ENCODE measurements around the gene PPP1R15B.

PPP1R15B gene

DNA sequence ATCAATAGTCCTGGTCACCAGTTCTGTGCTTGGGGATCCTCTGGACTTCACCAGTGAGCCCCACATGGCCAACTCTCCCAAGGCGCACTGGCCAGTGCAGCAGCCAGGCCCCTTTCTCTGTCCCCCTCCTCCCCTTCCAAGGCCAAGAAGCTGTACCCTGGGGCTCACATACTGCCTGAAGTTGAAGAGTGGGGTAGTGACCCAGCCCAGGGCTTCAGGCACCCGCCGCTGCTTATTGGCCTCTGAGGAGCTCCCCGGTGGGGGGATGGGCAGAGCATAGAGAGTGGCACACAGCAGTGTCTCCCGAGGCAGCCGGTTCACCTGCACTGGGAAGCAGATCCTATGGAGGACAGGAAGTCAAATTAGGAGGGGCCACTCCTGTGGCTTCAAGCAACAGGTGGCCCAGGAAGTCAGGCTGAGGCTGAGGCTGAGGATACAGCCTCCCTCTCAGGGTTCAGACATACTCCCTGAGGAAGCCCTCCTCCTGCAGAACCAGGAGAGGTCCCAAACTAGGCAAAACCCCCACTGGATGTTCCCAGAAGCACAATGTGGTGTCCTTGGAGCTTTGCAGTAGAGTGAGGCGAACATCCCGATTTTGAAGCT lies 38.2 kb upstream of the PPP1R15B start:
- TF ChIP-seq, protein P1, sequence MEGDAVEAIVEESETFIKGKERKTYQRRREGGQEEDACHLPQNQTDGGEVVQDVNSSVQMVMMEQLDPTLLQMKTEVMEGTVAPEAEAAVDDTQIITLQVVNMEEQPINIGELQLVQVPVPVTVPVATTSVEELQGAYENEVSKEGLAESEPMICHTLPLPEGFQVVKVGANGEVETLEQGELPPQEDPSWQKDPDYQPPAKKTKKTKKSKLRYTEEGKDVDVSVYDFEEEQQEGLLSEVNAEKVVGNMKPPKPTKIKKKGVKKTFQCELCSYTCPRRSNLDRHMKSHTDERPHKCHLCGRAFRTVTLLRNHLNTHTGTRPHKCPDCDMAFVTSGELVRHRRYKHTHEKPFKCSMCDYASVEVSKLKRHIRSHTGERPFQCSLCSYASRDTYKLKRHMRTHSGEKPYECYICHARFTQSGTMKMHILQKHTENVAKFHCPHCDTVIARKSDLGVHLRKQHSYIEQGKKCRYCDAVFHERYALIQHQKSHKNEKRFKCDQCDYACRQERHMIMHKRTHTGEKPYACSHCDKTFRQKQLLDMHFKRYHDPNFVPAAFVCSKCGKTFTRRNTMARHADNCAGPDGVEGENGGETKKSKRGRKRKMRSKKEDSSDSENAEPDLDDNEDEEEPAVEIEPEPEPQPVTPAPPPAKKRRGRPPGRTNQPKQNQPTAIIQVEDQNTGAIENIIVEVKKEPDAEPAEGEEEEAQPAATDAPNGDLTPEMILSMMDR (IDR thresholded peaks at IDR 0.05; ENCODE audit: control extremely low read depth, extremely low read depth, low read depth, missing control alignments): no peak
- POLR2A ChIA-PET: interaction anchor here (0.7 kb wide), 1 partner anchor 24 kb away, joined by 3 read pairs; no protein-coding TSS in a partner anchor
- DNase-seq (ENCODE audit: extremely low spot score): no peak
- CTCF ChIA-PET: interaction anchor here (1.3 to 43.1 kb wide), 6 partner anchors 2 to 357 kb away, joined by 3 to 1775 read pairs (median 320); partner anchors contain the start of gene PIK3C2B

DNA sequence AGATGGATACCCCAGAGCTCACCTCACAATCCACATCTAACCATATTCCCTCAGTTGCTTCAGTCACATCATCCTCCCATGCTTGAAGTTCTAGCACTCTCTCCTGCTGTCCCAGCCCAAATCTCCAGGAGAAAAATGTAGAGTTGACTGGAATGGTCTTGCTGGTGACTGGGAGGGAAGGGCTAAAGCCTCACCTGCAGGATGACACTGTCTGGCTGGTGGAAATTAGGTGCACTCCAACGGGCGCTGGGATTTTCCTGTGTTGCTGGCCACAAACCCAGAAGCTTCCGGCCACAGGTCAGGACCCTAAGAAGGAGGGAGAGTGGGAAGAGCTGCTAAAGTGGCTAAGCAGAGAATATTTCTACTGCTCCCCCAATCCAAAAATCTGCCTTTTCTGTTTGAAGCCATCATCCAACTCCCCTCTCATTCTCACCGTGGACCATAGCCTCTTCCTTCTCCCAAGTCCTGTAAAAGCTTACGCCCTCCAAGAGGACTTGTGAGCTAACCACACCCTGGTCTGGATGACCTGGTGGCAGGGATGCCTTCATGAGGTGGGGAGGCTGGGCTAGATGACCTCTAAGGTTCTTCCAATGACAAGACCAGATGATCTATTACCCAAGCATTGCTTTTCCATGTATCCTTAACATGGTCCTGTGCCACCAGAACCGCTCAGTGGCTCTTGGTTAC lies 37.5 kb upstream of the PPP1R15B start:
- POLR2A ChIA-PET: interaction anchor here (0.7 kb wide), 1 partner anchor 43 kb away, joined by 4 read pairs; no protein-coding TSS in a partner anchor
- TF ChIP-seq, protein P1 (IDR thresholded peaks at IDR 0.05; ENCODE audit: control extremely low read depth, extremely low read depth, low read depth, missing control alignments): no peak
- DNase-seq (ENCODE audit: extremely low spot score): no peak
- CTCF ChIA-PET: interaction anchor here (1.0 to 43.1 kb wide), 6 partner anchors 2 to 358 kb away, joined by 3 to 1775 read pairs (median 320); partner anchors contain the start of gene PIK3C2B

DNA sequence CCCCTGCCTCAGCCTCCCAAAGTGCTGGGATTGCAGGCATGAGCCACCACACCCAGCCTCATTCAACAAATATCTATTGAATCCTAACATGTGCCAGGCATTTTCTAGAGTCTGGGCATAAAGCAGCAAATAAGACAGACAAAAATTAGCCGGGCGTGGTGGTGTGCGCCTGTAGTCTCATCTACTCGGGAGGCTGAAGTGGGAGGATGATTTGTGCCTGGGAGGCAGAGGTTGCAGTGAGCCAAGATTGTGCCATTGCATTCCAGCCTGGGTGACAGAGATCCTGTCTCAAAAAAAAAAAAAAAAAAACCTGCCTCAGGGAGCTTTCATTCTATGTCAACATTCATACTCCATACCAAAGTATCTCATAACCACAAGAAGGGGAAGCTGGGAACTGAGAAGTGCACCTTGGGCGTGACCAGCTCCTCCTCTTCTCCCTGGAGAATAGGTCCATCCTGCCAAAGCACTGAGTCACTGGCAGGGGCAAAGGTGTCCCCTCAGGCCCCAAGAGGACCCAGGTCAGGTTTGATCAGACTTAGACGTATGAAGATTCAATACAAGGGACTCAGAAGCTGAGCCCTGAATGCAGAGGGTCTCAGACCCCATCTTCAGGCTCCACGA lies 36.8 kb upstream of the PPP1R15B start:
- ChIA-PET POLR2A (interaction anchor here (0.7 to 1.0 kb wide), 2 partner anchors 36 to 44 kb away, joined by 3 to 4 read pairs; no protein-coding TSS in a partner anchor), CTCF (interaction anchor here (1.0 to 43.1 kb wide), 7 partner anchors 3 to 358 kb away, joined by 3 to 1775 read pairs (median 7); partner anchors contain the start of gene PIK3C2B)
- TF ChIP-seq, protein P1 (IDR thresholded peaks at IDR 0.05; ENCODE audit: control extremely low read depth, extremely low read depth, low read depth, missing control alignments): no peak
- no peak for DNase-seq (ENCODE audit: extremely low spot score)

DNA sequence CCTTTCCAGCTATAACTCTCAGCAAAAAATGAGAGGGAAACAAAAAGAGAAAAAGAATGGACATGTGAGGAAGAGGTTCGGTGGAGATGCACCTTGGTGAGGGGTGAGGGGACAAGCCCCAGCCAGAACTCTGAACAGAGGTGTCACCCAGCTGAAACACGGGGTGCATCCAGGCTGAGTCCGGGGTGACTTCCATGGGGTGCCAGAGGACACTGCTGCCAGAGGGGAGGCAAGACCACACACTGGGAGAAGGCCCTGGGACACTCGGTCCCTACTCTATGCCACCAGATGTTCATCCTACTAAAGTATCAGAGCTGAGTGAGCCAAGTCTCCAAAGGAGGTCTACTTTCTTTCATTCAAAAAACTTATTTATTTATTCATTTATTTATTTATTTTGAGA lies 36.1 kb upstream of the PPP1R15B start:
- CTCF ChIA-PET: interaction anchor here (1.0 to 43.1 kb wide), 9 partner anchors 4 to 360 kb away, joined by 3 to 1775 read pairs (median 11); partner anchors contain the start of genes MDM4 and PIK3C2B
- DNase-seq (ENCODE audit: extremely low spot score): no peak
- TF ChIP-seq, protein P1 (IDR thresholded peaks at IDR 0.05; ENCODE audit: control extremely low read depth, extremely low read depth, low read depth, missing control alignments): no peak
- POLR2A ChIA-PET: interaction anchor here (1.0 kb wide), 1 partner anchor 35 kb away, joined by 3 read pairs; no protein-coding TSS in a partner anchor

DNA sequence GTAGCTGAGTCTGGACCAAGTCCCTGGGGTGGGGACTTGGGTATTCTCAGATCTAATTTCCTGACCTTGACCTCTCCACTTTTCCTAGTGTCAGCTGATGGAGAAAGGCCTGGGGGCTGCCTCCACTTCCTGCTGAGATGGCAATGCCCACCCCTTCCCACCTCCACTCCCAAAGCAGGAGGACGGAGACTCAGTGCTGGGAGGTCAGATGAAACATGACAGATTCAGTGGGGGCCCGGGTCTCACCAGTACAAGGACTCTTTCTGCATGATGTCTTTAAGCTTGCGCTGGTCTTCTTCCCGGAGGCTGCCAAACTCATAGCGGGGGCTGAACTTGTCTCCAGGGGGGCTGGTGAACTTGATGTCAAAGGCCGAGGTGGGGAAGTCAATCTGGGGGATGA lies 35.6 kb upstream of the PPP1R15B start:
- POLR2A ChIA-PET: interaction anchor here (1.0 kb wide), 1 partner anchor 35 kb away, joined by 3 read pairs; no protein-coding TSS in a partner anchor
- no peak for DNase-seq (ENCODE audit: extremely low spot score)
- CTCF ChIA-PET: interaction anchor here (0.8 to 43.1 kb wide), 19 partner anchors 4 to 360 kb away, joined by 3 to 1775 read pairs (median 6); partner anchors contain the start of genes MDM4 and PIK3C2B
- TF ChIP-seq, protein P1 (IDR thresholded peaks at IDR 0.05; ENCODE audit: control extremely low read depth, extremely low read depth, low read depth, missing control alignments): no peak

All from GM10248 (cell line).